GM13976 (cell line): Measurements from ENCODE around the gene TRPV6.
A peak's percentile ranks its signal among the peaks of the same experiment; 100 is the strongest.

Experiments used
- DNase-seq: peaks from one replicate; pipeline ENCODE4 v3.0.0; 2012; ENCODE audit warnings: low spot score
- CTCF ChIP-seq: IDR thresholded peaks from 2 replicates; pipeline ENCODE4 v1.5.1; 2012; ENCODE audit warnings: borderline replicate concordance, mild to moderate bottlenecking; ENCODE audit not compliant: insufficient read depth; ENCODE audit errors: extremely low read depth, missing control alignments, control extremely low read depth
- in situ Hi-C: fragments of 300-500 bp; cut with MboI; formaldehyde crosslinking; loops from one replicate; pipeline ENCODE4 v1.12.0; 2022; ENCODE audit warnings: low sequenced_read_pairs, mixed read lengths, inconsistent platforms; ENCODE audit not compliant: unreplicated experiment

TRPV6 gene

GRCh38 chr7:142856565-142857245, 28.8 kb downstream of the TRPV6 start:
- no peak for TF ChIP-seq CTCF
- in situ Hi-C loops: loop anchor here (10.0 kb wide), 1 partner anchor 338 kb away; no protein-coding TSS in a partner anchor
- no peak for DNase-seq

- DNase-seq: no peak
- in situ Hi-C loops: loop anchor here (10.0 kb wide), 1 partner anchor 339 kb away; no protein-coding TSS in a partner anchor
- TF ChIP-seq CTCF: no peak
These were observed 29.6 kb downstream of the TRPV6 start for GRCh38 chr7:142855756-142856564.

GRCh38 chr7:142855114-142855743, 30.3 kb downstream of the TRPV6 start:
- no peak for DNase-seq
- no peak for TF ChIP-seq CTCF
- in situ Hi-C loops: loop anchor here (10.0 kb wide), 1 partner anchor 340 kb away; no protein-coding TSS in a partner anchor

GRCh38 chr7:142854372-142855113, 31.0 kb downstream of the TRPV6 start, which contains the start of gene EPHB6:
Gene EPHB6 (plus strand): TSS chr7:142855076. CDS start chr7:142863228, 8,152 bp downstream.
- no peak for TF ChIP-seq CTCF
- in situ Hi-C loops: loop anchor here (10.0 kb wide), 1 partner anchor 340 kb away; no protein-coding TSS in a partner anchor
- peak; percentile 87 for DNase-seq

GRCh38 chr7:142853739-142854371, 31.7 kb downstream of the TRPV6 start:
- in situ Hi-C loops: loop anchor here (10.0 kb wide), 1 partner anchor 341 kb away; no protein-coding TSS in a partner anchor
- DNase-seq: peak; percentile 84
- peak; percentile 39 for TF ChIP-seq CTCF

- no peak for TF ChIP-seq CTCF
- in situ Hi-C loops: loop anchor here (10.0 kb wide), 1 partner anchor 343 kb away; no protein-coding TSS in a partner anchor
- no peak for DNase-seq
These were observed 33.6 kb downstream of the TRPV6 start for GRCh38 chr7:142851919-142852318.
